ENCODE data around the gene GPR162. TPM values are rescaled to one million over a fixed set of nuclear protein-coding genes. Genes with fewer than 3 reads are reported as not detected.

Gene GPR162
- total RNA-seq, 4 donors from 2014 or later, result 0.47 to 2.1 (median 1.0) TPM

GRCh38 chr12:6849976-6850560 is 28.4 kb downstream of the GPR162 start:
- no peak for DNase-seq (ENCODE audit: low spot score in 2 of 2)
- Histone ChIP-seq H3K9me3 (no peaks in the 10 kb centered on the region), H3K4me1 (peaks cover 24% of the 10 kb centered on the region), H3K27me3 (no peaks in the 10 kb centered on the region), H3K4me3 (no peak overlapping the region), H3K27ac (no peak overlapping the region), H3K36me3 (peaks cover 33% of the 10 kb centered on the region)
- 83% methylated on average over 10 of the region's 10 CpGs for WGBS
- TF ChIP-seq CTCF (IDR thresholded peaks at IDR 0.05), result no peak
- TF ChIP-seq POLR2AphosphoS5 (IDR thresholded peaks at IDR 0.05), result no peak
- TF ChIP-seq EP300 (IDR thresholded peaks at IDR 0.05), result no peak
- TF ChIP-seq POLR2A (IDR thresholded peaks at IDR 0.05), result no peak

GRCh38 chr12:6850796-6851152 is 29.2 kb downstream of the GPR162 start:
- Histone ChIP-seq H3K9me3 (no peaks in the 10 kb centered on the region), H3K27ac (no peak overlapping the region), H3K4me3 (peak overlapping the region; percentile 64), H3K4me1 (peaks cover 24% of the 10 kb centered on the region), H3K27me3 (no peaks in the 10 kb centered on the region), H3K36me3 (peaks cover 31% of the 10 kb centered on the region)
- DNase-seq (ENCODE audit: low spot score in 2 of 2), result no peak
- 32% methylated on average over 16 of the region's 16 CpGs for WGBS
- no peak for TF ChIP-seq EP300 (IDR thresholded peaks at IDR 0.05)

- peak within 1 kb of the TSS; percentile 64 for H3K4me3 ChIP-seq
- under 1% methylated on average over 24 of the region's 37 CpGs for WGBS
- TF ChIP-seq POLR2AphosphoS5 (IDR thresholded peaks at IDR 0.05), result peak in 2 of 3 donors; percentile 25 to 81
- TF ChIP-seq EP300 (IDR thresholded peaks at IDR 0.05), result no peak
- no peak for TF ChIP-seq CTCF (IDR thresholded peaks at IDR 0.05)
- TF ChIP-seq POLR2A (IDR thresholded peaks at IDR 0.05), result peak in 1 of 2 donors; percentile 76
These were observed 29.7 kb downstream of the GPR162 start, which contains the start of gene CDCA3 for GRCh38 chr12:6851153-6851920. Gene CDCA3, minus strand, starts transcription at chr12:6851286. Its CDS starts 334 bp downstream, at chr12:6850952.

GRCh38 chr12:6851921-6852650 is 30.5 kb downstream of the GPR162 start, which contains the start of gene USP5:
Gene USP5, plus strand, starts transcription at chr12:6852150. Its CDS starts 30 bp downstream, at chr12:6852180.
- DNase-seq (ENCODE audit: low spot score in 2 of 2), result peak; percentile 99
- H3K27ac ChIP-seq, result peak within 1 kb of the TSS; percentile 85
- peak within 1 kb of the TSS; percentile 64 for H3K4me3 ChIP-seq
- H3K36me3 ChIP-seq, result peaks cover 33% of the 10 kb centered on the region
- H3K4me1 ChIP-seq, result peaks cover 24% of the 10 kb centered on the region
- H3K27me3 ChIP-seq, result no peaks in the 10 kb centered on the region
- under 1% methylated on average over 29 of the region's 65 CpGs for whole genome bisulfite sequencing
- TF ChIP-seq POLR2AphosphoS5 (IDR thresholded peaks at IDR 0.05), result peak in 2 of 3 donors; percentile 64 to 87
- no peak for TF ChIP-seq POLR2A (IDR thresholded peaks at IDR 0.05)
- H3K9me3 ChIP-seq, result no peaks in the 10 kb centered on the region

More at GRCh38 chr12:6851153-6851920, 29.7 kb downstream of the GPR162 start, which contains the start of gene CDCA3:
- H3K27me3 ChIP-seq, result no peaks in the 10 kb centered on the region
- peaks cover 31% of the 10 kb centered on the region for H3K36me3 ChIP-seq
- peak; percentile 98 for DNase-seq (ENCODE audit: low spot score in 2 of 2)
- peak within 1 kb of the TSS; percentile 85 for H3K27ac ChIP-seq
- no peaks in the 10 kb centered on the region for H3K9me3 ChIP-seq
- peaks cover 24% of the 10 kb centered on the region for H3K4me1 ChIP-seq

- Histone ChIP-seq H3K27ac (peak overlapping the region; percentile 77), H3K4me3 (peak overlapping the region; percentile 64), H3K27me3 (no peaks in the 10 kb centered on the region), H3K4me1 (peaks cover 24% of the 10 kb centered on the region), H3K36me3 (peaks cover 35% of the 10 kb centered on the region), H3K9me3 (no peaks in the 10 kb centered on the region)
- WGBS, result 0% methylated on average over 18 of the region's 18 CpGs
- TF ChIP-seq POLR2AphosphoS5 (IDR thresholded peaks at IDR 0.05) (no peak), CTCF (IDR thresholded peaks at IDR 0.05) (no peak), POLR2A (IDR thresholded peaks at IDR 0.05) (no peak), EP300 (IDR thresholded peaks at IDR 0.05) (no peak)
- DNase-seq (ENCODE audit: low spot score in 2 of 2), result no peak
These were observed 31.2 kb downstream of the GPR162 start for GRCh38 chr12:6852651-6853354.

Data from suprapubic skin (tissue), 4 donors.